T-helper 22 cell (primary cell): ENCODE measurements around the gene TENT4B.
"Not testable (repeated sequence)": the region's sequence is repeated elsewhere in the genome, so short reads cannot be mapped to it uniquely, and the experiment has no call there.

ENCODE experiments used
- DNase-seq: peaks from one replicate; pipeline ENCODE4 v3.0.0-alpha.2; 2020; ENCODE audit warnings: low read depth

The TENT4B gene

DNA sequence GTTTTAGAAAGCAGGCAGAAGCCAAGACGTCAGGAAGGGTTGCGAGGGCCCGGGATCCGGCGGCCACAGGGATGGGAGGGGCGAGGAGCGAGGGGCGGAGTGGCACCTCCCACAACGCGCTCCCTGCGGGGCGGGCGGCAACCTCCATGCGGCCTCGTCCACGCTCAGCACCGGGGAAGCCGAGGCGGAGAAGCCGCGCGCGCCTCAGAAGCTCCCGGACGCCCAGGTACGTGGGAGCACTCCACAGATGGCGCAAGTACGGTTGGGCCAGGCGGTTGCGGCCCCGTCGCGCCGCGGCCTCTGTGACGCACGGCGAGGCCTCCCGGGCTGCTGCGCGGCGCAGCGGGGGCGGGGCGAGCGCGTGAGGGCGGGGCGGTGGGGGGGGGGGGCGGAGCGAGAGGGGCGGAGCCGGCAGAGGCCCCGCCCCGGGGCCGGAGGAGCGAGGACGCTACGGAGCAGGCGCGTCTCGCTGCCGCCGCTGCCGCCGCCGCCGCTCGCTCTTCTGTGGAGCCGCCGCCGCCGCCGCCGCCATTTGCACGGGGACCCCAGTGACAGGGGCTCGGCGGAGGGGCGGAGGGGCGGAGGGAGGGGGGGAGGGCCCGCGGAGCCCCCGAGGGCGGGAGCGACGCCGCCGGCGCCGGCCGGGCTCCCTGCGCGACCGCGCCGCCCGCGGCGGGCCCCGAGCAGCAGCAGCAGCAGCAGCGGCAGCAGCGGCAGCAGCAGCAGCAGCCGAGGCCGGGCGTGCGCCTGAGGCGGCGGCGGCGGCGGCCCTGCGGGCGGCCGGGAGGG, at the start of gene TENT4B:
Gene TENT4B, plus strand, starts transcription at position 500 of the 789 bp plus-strand sequence. CDS start 316 bp downstream, outside the sequence.
- peak; percentile 85 for DNase-seq

DNA sequence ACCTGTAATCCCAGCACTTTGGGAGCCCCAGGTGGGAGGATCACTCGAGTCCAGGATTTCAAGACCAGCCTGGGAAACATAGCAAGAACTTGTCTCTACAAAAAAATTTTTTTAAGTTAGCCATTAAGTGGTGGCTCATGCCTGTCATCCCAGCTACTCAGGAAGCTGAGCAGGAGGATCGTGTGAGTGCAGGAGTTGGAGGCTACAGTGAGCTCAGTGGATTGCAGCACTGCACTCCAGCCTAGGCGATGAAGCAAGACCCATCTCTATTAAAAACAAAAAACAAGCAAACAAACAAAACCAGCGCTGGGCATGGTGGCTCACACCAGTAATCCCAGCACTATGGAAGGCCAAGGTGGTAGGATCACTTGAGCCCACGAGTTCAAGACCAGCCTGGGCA, 49.3 kb upstream of the TENT4B start:
- DNase-seq, result no peak

DNA sequence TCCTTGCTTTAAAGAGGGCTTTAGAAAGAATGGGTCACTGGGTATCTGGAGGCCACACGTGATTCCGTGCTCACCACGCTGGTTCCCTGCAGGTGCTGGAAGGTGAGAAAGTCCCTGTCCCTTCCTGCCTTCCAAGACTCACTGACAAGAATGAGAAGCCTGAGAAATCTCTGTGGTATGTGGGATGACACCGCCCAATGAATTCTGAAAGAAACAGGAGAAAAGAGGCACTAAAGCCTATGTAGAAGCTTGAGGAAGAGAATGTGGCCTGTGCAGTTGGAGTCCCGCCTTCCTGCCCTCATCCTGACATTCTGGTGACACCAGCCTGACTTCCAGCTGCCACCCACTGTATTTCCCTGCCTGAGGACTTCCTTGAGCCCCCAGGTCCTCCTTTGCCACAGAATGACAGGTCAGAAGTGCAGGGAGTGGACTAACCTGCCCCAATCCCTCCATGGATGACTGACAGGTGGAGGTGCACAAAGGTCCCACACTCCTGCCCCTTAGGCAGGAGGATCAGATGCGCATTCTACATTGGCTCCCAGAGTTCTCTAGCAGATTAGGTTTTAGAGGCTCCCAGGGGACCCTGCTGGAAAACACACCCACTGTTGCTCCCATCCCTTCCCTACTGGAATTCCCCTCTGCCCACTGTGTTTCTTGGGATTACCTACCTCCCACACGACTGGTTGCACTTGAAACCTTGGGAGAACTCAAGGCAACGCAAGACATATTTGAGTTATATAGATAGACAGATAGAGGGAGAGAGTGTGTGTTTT, 38.6 kb upstream of the TENT4B start:
- no peak for DNase-seq

DNA sequence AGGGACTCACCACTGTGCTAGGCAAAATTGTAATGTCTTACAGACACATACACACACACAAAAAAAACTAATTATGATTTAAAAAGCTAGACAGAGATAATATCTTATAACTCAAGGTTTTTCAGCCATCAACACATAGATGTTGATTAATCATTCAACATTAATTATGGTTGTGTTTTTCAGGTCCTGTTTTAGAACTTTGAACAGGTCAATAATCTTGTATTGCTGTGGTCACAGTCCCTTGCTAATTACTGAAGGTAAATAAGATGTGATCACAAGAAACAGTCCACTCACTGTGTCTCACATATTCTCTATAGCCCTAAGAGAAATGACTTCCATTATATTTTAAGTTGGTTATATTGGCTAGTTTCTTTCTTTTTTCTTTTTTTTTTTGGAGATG, 32.4 kb upstream of the TENT4B start:
- DNase-seq, result no peak

- no peak for DNase-seq
Observed at GRCh38 chr16:50121278-50121677, 31.8 kb upstream of the TENT4B start.

- no peak for DNase-seq
Observed at GRCh38 chr16:50121721-50122445, 31.2 kb upstream of the TENT4B start.

GRCh38 chr16:50123417-50123816, 29.7 kb upstream of the TENT4B start:
- no peak for DNase-seq

DNA sequence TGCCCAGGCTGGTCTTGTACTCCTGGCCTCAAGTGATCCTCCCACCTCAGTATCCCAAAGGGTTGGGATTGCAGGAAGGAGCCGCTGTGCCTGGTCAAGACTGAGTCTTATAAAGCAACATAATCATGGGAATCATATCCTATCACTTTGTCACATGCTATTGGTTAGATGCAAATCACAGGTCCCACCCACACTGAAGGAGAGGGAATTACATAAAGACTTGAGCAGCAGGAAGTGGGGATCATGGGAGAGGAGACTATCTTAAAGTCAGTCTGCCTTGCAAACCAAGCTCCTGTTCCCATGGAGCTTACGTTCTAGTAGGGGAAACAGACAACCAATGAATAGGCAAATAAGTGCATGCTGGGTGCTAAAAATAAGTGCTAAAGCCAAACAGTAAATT, 28.3 kb upstream of the TENT4B start:
- DNase-seq, result no peak

GRCh38 chr16:50126183-50126582, 26.9 kb upstream of the TENT4B start:
- DNase-seq, result no peak

DNA sequence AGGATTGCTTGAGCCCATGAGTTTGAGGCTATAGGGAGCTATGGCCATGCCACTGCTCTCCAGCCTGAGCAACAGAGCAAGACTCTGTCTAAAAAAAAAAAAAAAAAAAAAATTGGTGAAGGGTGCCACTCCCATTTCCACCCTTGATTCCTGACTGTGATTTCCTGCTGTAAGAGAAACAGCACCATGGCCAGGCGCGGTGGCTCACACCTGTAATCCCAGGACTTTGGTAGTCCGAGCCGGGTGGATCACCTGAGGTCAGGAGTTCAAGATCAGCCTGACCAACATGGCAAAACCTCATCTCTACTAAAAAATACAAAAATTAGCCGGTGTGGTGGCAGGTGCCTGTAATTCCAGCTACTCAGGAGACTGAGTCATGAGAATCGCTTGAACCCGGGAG, 20.5 kb upstream of the TENT4B start:
- not testable (repeated sequence) for DNase-seq

- no peak for DNase-seq
Observed at GRCh38 chr16:50133214-50133613, 19.9 kb upstream of the TENT4B start.

DNA sequence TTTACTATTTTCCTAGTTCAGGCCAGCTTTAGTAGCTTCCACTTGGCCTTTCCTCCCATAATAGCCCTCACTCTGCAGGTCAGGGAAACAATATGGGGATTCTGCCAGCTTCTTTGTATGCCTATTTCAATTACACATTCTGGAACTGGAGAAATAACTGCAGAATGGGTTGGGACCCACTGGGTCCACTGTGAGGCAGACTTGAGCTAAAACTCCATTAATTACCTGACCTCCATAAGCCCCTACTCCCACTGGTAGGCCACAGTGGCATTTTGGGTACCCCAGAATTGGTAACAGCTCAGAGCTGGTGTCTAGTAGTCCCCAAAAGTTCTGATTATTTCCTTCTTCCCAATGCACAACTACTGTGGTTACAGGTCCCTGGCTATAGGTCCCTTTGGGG, 16.7 kb upstream of the TENT4B start:
- no peak for DNase-seq

- DNase-seq, result no peak
Observed at GRCh38 chr16:50137268-50137667, 15.8 kb upstream of the TENT4B start.

DNA sequence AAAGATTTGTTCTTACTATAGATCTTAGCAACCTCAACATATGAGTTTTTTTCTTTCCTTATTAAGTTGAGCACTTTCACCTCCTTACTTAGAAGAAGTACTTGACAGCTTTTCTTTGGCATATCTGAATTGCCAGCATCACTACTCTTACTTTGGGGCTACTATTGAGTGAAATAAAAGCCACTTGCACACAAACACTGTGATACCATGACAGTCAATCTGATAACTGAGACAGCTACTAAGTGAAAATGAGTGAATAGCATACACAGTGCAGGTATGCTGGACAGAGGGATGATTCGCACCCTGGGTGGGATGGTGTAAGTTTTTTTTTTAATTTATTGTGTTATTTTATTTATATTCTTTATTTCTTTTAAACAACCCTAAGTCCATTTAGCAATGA, 13.5 kb upstream of the TENT4B start:
- no peak for DNase-seq

DNA sequence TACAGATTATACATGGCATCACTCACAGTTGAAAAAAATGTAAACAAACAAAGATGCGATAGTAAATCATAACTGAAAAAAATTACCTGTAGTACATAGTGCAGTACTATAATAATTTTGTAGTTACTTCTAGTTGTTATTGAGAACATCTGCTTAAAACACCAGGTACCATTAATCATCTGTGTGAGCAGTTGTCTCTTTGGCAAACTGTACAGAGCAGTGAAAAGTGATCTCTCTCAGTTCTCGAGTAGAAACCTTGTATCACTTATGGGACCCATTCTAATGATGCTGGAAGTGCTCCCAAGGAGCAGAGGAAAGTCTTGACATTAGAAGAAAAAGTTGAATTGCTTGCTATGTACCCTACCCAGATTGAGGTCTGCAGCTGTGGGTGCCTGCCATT, 8.9 kb upstream of the TENT4B start:
- no peak for DNase-seq

- DNase-seq, result no peak
Observed at GRCh38 chr16:50146479-50147435, 6.3 kb upstream of the TENT4B start.

DNA sequence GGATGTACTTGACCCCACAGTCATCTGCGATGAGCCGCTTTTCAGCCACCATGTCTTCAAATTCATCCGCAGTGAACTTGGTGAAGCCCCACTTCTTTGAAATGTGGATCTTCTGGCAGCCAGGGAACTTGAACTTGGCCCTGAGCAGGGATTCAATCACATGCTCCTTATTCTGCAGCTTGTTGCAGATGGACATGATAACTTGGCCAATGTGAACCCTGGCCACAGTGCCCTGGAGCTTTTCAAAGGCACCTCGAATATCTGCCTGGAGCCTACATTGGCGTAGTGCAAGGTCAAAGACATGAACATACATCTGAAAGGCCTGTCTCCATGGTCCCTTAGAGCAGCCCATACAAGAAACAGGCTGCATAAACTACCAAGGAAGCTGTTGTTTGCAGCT, 1.8 kb upstream of the TENT4B start:
- no peak for DNase-seq

DNA sequence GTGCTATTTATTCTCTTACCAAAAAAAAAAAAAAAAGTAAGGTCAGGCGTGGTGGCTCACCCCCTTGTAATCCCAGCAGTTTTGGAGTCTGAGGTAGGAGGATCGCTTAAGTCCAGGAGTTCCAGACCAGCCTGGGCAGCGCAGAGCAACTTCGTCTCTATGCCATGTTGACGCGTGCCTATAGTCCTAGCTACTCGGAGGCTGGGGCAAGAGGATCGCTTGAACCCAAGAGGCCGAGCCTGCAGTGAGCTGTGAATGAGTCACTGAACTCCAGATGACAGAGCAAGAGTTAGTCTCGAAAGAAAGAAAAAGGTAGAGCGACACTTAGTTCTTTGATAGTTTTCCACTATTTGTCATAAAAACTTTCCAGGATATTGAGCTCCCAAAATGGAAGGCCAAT, 1.4 kb upstream of the TENT4B start:
- no peak for DNase-seq

- peak; percentile 63 for DNase-seq
Observed at GRCh38 chr16:50152351-50152806, 727 bp upstream of the TENT4B start.

- DNase-seq, result peak; percentile 23
Observed at GRCh38 chr16:50153596-50154419, 702 bp downstream of the TENT4B start.
